ENCODE data around the gene HSP90AB1. TPM values are rescaled to one million over a fixed set of nuclear protein-coding genes. Genes with fewer than 3 reads are reported as not detected.
A peak's percentile ranks its signal among the peaks of the same experiment; 100 is the strongest.

Gene HSP90AB1
- 220 TPM for total RNA-seq
- 600 TPM for polyA plus RNA-seq

GRCh38 chr6:44246663-44247337 lies at the start of gene HSP90AB1:
TSS of gene HSP90AB1 (plus strand) at chr6:44247101. CDS start at chr6:44248630, 1,529 bp downstream.
- peak within 1 kb of the TSS; percentile 76 for H3K4me3 ChIP-seq (ENCODE audit: low read depth, low read length)
- WGBS, result under 1% methylated on average over 34 of the region's 34 CpGs
- peak within 1 kb of the TSS; percentile 81 for H3K27ac ChIP-seq (ENCODE audit: low read depth)
- DNase-seq (ENCODE audit: extremely low spot score), result peak; percentile 96
- H3K4me1 ChIP-seq (ENCODE audit: insufficient read depth), result no peaks in the 10 kb centered on the region
- peaks cover 2% of the 10 kb centered on the region for H3K36me3 ChIP-seq (ENCODE audit: insufficient read depth)

GRCh38 chr6:44198684-44199083 lies 48.2 kb upstream of the HSP90AB1 start:
- Histone ChIP-seq H3K4me3 (ENCODE audit: low read depth, low read length) (no peak overlapping the region), H3K36me3 (ENCODE audit: insufficient read depth) (no peaks in the 10 kb centered on the region), H3K27ac (ENCODE audit: low read depth) (no peak overlapping the region), H3K4me1 (ENCODE audit: insufficient read depth) (no peaks in the 10 kb centered on the region)
- 75% methylated on average over 3 of the region's 3 CpGs for WGBS
- no peak for DNase-seq (ENCODE audit: extremely low spot score)

- no peaks in the 10 kb centered on the region for H3K4me1 ChIP-seq (ENCODE audit: insufficient read depth)
- DNase-seq (ENCODE audit: extremely low spot score), result no peak
- 90% methylated on average over 4 of the region's 4 CpGs for WGBS
- no peak overlapping the region for H3K27ac ChIP-seq (ENCODE audit: low read depth)
- no peak overlapping the region for H3K4me3 ChIP-seq (ENCODE audit: low read depth, low read length)
- H3K36me3 ChIP-seq (ENCODE audit: insufficient read depth), result no peaks in the 10 kb centered on the region
Measured at GRCh38 chr6:44199883-44200282, 47.0 kb upstream of the HSP90AB1 start.

GRCh38 chr6:44201200-44201599 lies 45.7 kb upstream of the HSP90AB1 start:
- no peaks in the 10 kb centered on the region for H3K4me1 ChIP-seq (ENCODE audit: insufficient read depth)
- peak overlapping the region; percentile 92 for H3K27ac ChIP-seq (ENCODE audit: low read depth)
- 83% methylated on average over 3 of the region's 3 CpGs for WGBS
- H3K36me3 ChIP-seq (ENCODE audit: insufficient read depth), result no peaks in the 10 kb centered on the region
- no peak for DNase-seq (ENCODE audit: extremely low spot score)
- H3K4me3 ChIP-seq (ENCODE audit: low read depth, low read length), result no peak overlapping the region

GRCh38 chr6:44201638-44202303 lies 45.1 kb upstream of the HSP90AB1 start:
- Histone ChIP-seq H3K36me3 (ENCODE audit: insufficient read depth) (no peaks in the 10 kb centered on the region), H3K4me1 (ENCODE audit: insufficient read depth) (no peaks in the 10 kb centered on the region), H3K27ac (ENCODE audit: low read depth) (peak overlapping the region; percentile 92), H3K4me3 (ENCODE audit: low read depth, low read length) (no peak overlapping the region)
- WGBS, result 76% methylated on average over 11 of the region's 11 CpGs
- DNase-seq (ENCODE audit: extremely low spot score), result no peak

- no peaks in the 10 kb centered on the region for H3K4me1 ChIP-seq (ENCODE audit: insufficient read depth)
- DNase-seq (ENCODE audit: extremely low spot score), result no peak
- H3K36me3 ChIP-seq (ENCODE audit: insufficient read depth), result no peaks in the 10 kb centered on the region
- H3K4me3 ChIP-seq (ENCODE audit: low read depth, low read length), result no peak overlapping the region
- H3K27ac ChIP-seq (ENCODE audit: low read depth), result no peak overlapping the region
- whole genome bisulfite sequencing, result 81% methylated on average over 4 of the region's 4 CpGs
Measured at GRCh38 chr6:44202332-44202971, 44.4 kb upstream of the HSP90AB1 start.

GRCh38 chr6:44202972-44203750 lies 43.7 kb upstream of the HSP90AB1 start:
- 83% methylated on average over 11 of the region's 11 CpGs for WGBS
- Histone ChIP-seq H3K27ac (ENCODE audit: low read depth) (no peak overlapping the region), H3K4me1 (ENCODE audit: insufficient read depth) (no peaks in the 10 kb centered on the region), H3K36me3 (ENCODE audit: insufficient read depth) (no peaks in the 10 kb centered on the region), H3K4me3 (ENCODE audit: low read depth, low read length) (no peak overlapping the region)
- no peak for DNase-seq (ENCODE audit: extremely low spot score)

GRCh38 chr6:44203955-44204354 lies 42.9 kb upstream of the HSP90AB1 start:
- no peak for DNase-seq (ENCODE audit: extremely low spot score)
- Histone ChIP-seq H3K4me3 (ENCODE audit: low read depth, low read length) (no peak overlapping the region), H3K27ac (ENCODE audit: low read depth) (no peak overlapping the region), H3K36me3 (ENCODE audit: insufficient read depth) (no peaks in the 10 kb centered on the region), H3K4me1 (ENCODE audit: insufficient read depth) (no peaks in the 10 kb centered on the region)
- 84% methylated on average over 6 of the region's 6 CpGs for WGBS

GRCh38 chr6:44207966-44208365 lies 38.9 kb upstream of the HSP90AB1 start:
- DNase-seq (ENCODE audit: extremely low spot score), result no peak
- Histone ChIP-seq H3K4me3 (ENCODE audit: low read depth, low read length) (no peak overlapping the region), H3K27ac (ENCODE audit: low read depth) (no peak overlapping the region), H3K36me3 (ENCODE audit: insufficient read depth) (no peaks in the 10 kb centered on the region), H3K4me1 (ENCODE audit: insufficient read depth) (no peaks in the 10 kb centered on the region)
- 90% methylated on average over 6 of the region's 6 CpGs for WGBS

GRCh38 chr6:44211284-44211683 lies 35.6 kb upstream of the HSP90AB1 start:
- Histone ChIP-seq H3K36me3 (ENCODE audit: insufficient read depth) (no peaks in the 10 kb centered on the region), H3K4me3 (ENCODE audit: low read depth, low read length) (no peak overlapping the region), H3K4me1 (ENCODE audit: insufficient read depth) (no peaks in the 10 kb centered on the region), H3K27ac (ENCODE audit: low read depth) (no peak overlapping the region)
- no peak for DNase-seq (ENCODE audit: extremely low spot score)
- 88% methylated on average over 3 of the region's 3 CpGs for WGBS

- no peaks in the 10 kb centered on the region for H3K4me1 ChIP-seq (ENCODE audit: insufficient read depth)
- H3K36me3 ChIP-seq (ENCODE audit: insufficient read depth), result no peaks in the 10 kb centered on the region
- no peak overlapping the region for H3K27ac ChIP-seq (ENCODE audit: low read depth)
- 91% methylated on average over 6 of the region's 6 CpGs for WGBS
- DNase-seq (ENCODE audit: extremely low spot score), result no peak
- no peak overlapping the region for H3K4me3 ChIP-seq (ENCODE audit: low read depth, low read length)
Measured at GRCh38 chr6:44214307-44214706, 32.6 kb upstream of the HSP90AB1 start.

- H3K36me3 ChIP-seq (ENCODE audit: insufficient read depth), result no peaks in the 10 kb centered on the region
- H3K4me3 ChIP-seq (ENCODE audit: low read depth, low read length), result no peak within 1 kb of the TSS
- H3K4me1 ChIP-seq (ENCODE audit: insufficient read depth), result no peaks in the 10 kb centered on the region
- DNase-seq (ENCODE audit: extremely low spot score), result no peak
- no peak within 1 kb of the TSS for H3K27ac ChIP-seq (ENCODE audit: low read depth)
- WGBS, result 29% methylated on average over 7 of the region's 7 CpGs
Measured at GRCh38 chr6:44216677-44217331, 30.1 kb upstream of the HSP90AB1 start, which contains the start of gene MYMX. TSS of gene MYMX (plus strand) at chr6:44216926. CDS start at chr6:44217472, 546 bp downstream.
